HG03135 (cell line): ENCODE results near the gene TMEM145.

Experiments
- ATAC-seq: cut with Tn5 transposase; IDR thresholded peaks from one replicate; pipeline ENCODE4 v1.9.1; 2021; ENCODE audit warnings: mild to moderate bottlenecking, moderate library complexity; ENCODE audit not compliant: unreplicated experiment

The TMEM145 gene

DNA sequence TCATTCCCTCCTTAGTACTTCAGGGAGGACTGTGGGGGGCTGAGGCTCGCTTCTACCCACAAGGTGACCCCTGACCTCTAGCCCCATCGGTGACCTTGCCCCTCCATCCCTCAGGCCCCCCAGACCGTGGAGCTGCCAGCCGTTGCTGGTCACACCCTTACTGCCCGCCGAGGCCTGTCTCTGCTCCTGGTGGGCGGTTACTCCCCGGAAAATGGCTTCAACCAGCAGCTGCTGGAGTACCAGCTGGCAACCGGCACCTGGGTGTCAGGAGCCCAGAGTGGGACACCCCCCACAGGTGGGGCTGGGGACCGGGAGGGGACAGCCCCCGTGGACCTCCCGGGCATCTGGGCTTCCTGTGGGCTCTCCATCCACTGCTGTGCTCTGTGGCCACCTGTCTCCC lies 44.2 kb downstream of the TMEM145 start:
- ATAC-seq, result no peak

GRCh38 chr19:42360787-42361544 lies 47.9 kb downstream of the TMEM145 start:
- ATAC-seq, result no peak

DNA sequence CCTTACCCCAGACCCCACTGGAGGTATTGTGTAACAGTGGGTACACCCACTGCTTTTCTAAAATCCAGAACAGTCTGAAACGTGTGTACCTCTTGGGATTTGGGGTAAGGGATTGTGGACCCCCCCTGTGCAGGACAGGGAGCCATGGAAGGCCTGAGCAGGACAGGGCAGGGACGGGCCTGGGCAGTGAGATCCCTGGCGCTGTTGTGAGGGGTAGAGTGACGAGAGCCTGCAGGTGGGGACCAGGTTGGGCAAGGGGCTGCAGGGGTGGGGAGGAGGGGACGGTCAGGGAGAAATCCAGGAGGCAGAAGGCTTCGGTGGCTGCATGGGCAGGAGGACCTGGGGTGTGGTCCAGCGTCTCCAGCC lies 48.4 kb downstream of the TMEM145 start:
- ATAC-seq, result no peak

GRCh38 chr19:42362342-42362741 lies 49.2 kb downstream of the TMEM145 start:
- ATAC-seq, result no peak

DNA sequence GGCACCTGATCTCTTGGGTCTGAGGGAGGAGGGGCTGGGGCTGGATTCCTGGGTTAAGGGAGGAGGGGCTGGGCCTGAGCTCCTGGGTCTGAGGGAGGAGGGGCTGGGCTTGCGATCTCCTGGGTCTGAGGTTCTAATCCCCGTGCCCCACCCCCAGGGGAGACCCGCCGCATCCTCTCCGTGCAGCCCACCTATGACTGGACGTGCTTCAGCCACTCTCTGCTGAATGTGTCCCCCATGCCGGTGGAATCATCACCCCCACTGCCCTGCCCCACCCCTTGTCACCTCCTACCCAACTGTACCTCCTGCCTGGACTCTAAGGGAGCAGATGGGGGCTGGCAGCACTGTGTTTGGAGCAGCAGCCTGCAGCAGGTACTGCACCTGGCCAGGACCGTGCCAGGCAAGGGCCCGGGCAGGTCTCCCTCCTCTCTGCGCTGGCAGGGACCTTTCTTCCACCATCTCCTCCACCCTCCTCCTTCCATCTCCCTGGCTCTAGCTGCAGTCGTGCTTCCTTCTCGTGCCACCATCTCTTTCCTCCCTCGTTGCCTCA lies 49.9 kb downstream of the TMEM145 start:
- ATAC-seq, result no peak

- no peak for ATAC-seq
Observed at GRCh38 chr19:42363614-42364346, 50.7 kb downstream of the TMEM145 start.

DNA sequence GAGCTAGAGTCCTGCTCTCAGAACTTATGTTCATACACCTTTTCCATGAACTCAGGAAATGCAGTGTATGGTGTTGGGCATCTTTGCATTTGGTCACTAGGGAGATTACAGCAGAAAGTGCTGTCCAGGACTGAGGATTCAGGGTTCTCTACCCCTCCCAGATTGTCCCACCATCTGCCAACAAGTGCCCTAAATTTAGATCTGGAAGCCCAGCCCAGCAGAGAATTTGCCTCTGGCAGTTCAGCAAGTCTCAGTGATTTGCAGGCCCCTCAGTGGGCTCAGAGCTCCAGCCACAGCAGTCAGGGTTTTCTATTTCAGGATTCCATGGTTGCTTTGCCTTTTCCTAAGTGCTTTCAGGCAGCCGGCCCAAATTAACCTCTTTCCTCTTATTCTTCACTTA lies 53.6 kb downstream of the TMEM145 start:
- ATAC-seq, result no peak

- ATAC-seq, result no peak
Observed at GRCh38 chr19:42367929-42368328, 54.8 kb downstream of the TMEM145 start.

DNA sequence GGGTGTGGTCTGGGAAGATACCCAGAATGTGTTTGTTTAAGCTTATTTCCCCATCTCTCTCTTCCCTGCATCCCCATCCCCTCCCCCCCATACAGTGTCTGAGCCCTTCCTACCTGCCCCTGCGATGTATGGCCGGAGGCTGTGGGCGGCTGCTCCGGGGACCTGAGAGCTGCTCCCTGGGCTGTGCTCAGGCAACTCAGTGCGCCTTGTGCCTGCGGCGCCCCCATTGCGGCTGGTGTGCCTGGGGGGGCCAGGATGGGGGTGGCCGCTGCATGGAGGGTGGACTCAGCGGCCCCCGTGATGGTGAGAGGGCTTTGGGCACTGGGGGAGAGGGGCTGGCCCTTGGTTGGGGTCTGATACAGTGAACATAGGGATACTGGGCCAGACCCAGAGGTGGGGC lies 55.3 kb downstream of the TMEM145 start:
- no peak for ATAC-seq

- ATAC-seq, result no peak
Observed at GRCh38 chr19:42368765-42369164, 55.7 kb downstream of the TMEM145 start.

- ATAC-seq, result no peak
Observed at GRCh38 chr19:42369433-42370067, 56.4 kb downstream of the TMEM145 start.

GRCh38 chr19:42370068-42370520 lies 57.0 kb downstream of the TMEM145 start:
- no peak for ATAC-seq

- ATAC-seq, result no peak
Observed at GRCh38 chr19:42370626-42371175, 57.6 kb downstream of the TMEM145 start.
